Measurements from ENCODE around the gene FOCAD.
A peak's percentile ranks its signal among the peaks of the same experiment; 100 is the strongest.

Gene FOCAD

DNA sequence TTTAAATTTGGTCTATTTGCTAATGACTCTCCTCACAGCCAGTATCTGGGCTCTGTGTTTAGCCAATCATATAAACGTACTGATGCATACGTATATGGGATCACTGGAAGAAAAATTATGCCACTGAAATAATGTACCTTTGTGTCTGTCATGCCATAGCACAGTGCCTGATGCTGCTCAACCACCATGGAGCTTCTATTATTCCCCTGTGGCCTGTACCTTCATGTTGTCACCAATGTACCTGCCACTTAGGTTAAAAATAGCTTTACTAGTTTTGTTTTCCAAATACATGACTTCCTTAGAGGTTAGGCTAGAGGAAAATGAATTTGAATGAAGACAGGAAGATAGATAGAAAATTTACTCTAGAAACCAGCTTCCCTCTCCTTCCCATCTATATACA is 312.8 kb downstream of the FOCAD start:
- no peak overlapping the region for H3K4me3 ChIP-seq (ENCODE audit: low read depth, low read length)
- in situ Hi-C loops (cut with HindIII; ENCODE audit: low sequenced_read_pairs), result no loop called here
- no peak for DNase-seq (ENCODE audit: low read depth)
- TF ChIP-seq CTCF (IDR thresholded peaks at IDR 0.05; ENCODE audit: low read depth, low read length, missing control alignments), result no peak

DNA sequence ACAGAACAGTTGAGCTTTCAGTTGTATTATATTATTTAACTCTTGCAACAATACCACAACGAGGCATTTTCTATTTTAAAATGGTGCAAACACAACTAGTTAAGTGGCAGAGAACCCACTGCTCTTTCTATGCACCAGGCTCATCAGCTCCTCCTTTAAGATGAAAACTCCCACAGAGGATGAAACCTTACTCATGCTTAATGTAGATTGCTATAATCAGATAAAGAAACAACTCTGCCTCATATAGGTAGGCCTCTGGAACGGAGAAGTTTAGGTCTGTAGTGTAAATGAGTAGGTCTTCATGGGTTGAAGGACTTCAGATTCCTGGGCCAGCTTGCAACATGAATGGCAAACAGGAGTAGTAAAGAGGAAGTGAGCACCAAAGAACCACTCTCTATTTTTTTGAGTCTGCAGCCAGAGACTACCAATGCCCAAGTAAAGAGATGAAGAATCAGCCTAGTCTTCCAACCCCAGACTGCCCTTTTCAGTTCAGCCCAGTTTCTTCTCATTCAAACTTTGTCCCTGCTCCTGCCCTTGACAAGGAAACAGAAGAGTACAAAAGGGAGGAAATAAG is 313.5 kb downstream of the FOCAD start:
- in situ Hi-C loops (cut with HindIII; ENCODE audit: low sequenced_read_pairs), result no loop called here
- TF ChIP-seq CTCF (IDR thresholded peaks at IDR 0.05; ENCODE audit: low read depth, low read length, missing control alignments), result no peak
- DNase-seq (ENCODE audit: low read depth), result no peak
- no peak overlapping the region for H3K4me3 ChIP-seq (ENCODE audit: low read depth, low read length)

GRCh38 chr9:21001581-21001980 is 317.5 kb downstream of the FOCAD start:
- TF ChIP-seq CTCF (IDR thresholded peaks at IDR 0.05; ENCODE audit: low read depth, low read length, missing control alignments), result no peak
- in situ Hi-C loops (cut with HindIII; ENCODE audit: low sequenced_read_pairs), result no loop called here
- DNase-seq (ENCODE audit: low read depth), result no peak
- no peak overlapping the region for H3K4me3 ChIP-seq (ENCODE audit: low read depth, low read length)

GRCh38 chr9:21002040-21002439 is 318.0 kb downstream of the FOCAD start:
- TF ChIP-seq CTCF (IDR thresholded peaks at IDR 0.05; ENCODE audit: low read depth, low read length, missing control alignments), result no peak
- no peak overlapping the region for H3K4me3 ChIP-seq (ENCODE audit: low read depth, low read length)
- in situ Hi-C loops (cut with HindIII; ENCODE audit: low sequenced_read_pairs), result no loop called here
- DNase-seq (ENCODE audit: low read depth), result no peak

- TF ChIP-seq CTCF (IDR thresholded peaks at IDR 0.05; ENCODE audit: low read depth, low read length, missing control alignments), result no peak
- peak; percentile 26 for DNase-seq (ENCODE audit: low read depth)
- in situ Hi-C loops (cut with HindIII; ENCODE audit: low sequenced_read_pairs), result no loop called here
- H3K4me3 ChIP-seq (ENCODE audit: low read depth, low read length), result no peak overlapping the region
These were observed 331.2 kb downstream of the FOCAD start for GRCh38 chr9:21015129-21015815.

GRCh38 chr9:21015995-21016394 is 331.9 kb downstream of the FOCAD start:
- no peak overlapping the region for H3K4me3 ChIP-seq (ENCODE audit: low read depth, low read length)
- in situ Hi-C loops (cut with HindIII; ENCODE audit: low sequenced_read_pairs), result no loop called here
- no peak for DNase-seq (ENCODE audit: low read depth)
- no peak for TF ChIP-seq CTCF (IDR thresholded peaks at IDR 0.05; ENCODE audit: low read depth, low read length, missing control alignments)
